ENCODE data around the gene ISOC2. TPM values are rescaled to one million over a fixed set of nuclear protein-coding genes. Genes with fewer than 3 reads are reported as not detected.

The ISOC2 gene
- total RNA-seq, 1 donor from 2014 or later, result 58.7 TPM

DNA sequence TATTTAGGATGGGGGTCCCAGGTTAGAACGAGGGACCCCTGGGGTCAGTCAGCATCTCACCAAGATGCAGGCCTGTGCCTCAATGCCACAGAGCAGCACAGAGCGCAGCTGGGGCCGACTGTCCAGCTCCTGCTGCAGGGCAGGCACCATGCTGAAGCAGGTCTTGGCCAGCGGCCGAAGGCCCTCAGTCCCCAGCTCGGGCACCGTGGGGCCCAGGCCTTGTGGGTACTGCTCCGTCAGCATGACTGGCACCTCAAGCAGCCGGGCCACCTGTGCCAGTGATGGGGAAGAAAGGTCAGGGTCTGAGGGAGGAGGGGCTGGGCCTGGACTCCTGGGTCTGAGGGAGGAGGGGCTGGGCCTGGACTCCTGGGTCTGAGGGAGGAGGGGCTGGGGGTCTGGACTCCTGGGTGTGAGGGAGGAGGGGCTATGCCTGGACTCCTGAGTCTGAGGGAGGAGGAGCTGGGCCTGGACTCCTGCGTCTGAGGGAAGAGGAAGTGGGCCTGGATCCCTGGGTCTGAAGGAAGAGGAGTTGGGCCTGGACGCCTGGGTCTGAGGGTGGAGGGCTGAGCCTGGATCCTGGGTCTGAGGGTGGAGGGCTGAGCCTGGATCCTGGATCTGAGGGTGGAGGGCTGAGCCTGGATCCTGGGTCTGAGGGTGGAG, 5.7 kb downstream of the ISOC2 start:
- no peak overlapping the region for H3K4me3 ChIP-seq (ENCODE audit: low read depth, low read length)
- no peak for TF ChIP-seq CTCF (conservative IDR thresholded peaks at IDR 0.05; ENCODE audit: low read depth, low read length)

DNA sequence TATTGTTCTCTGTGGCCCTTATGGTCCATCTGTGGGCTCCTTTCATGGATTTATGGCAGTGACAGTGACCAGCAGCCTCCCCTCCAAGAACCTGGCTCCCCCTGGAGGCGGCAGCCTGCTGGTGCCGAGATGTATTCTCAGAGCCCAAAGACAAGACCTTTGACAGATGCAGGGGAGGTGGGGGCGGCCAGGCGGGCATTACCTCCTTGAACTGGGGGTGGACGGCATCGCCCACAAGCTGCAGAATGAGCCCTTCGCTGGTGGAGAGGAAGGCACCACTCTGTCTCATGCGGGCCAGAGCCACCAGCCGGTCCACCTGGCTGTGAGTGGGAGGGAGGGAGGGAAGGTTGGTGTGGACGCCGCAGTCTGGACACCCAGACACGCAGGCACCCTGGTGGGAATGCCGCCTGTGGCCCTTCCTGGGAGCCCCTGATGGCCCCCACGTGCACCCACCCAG, 6.6 kb downstream of the ISOC2 start:
- peak; percentile 79 for TF ChIP-seq CTCF (conservative IDR thresholded peaks at IDR 0.05; ENCODE audit: low read depth, low read length)
- H3K4me3 ChIP-seq (ENCODE audit: low read depth, low read length), result no peak overlapping the region
- DNase-seq (ENCODE audit: low read depth), result no peak

More for the DNA sequence above, 5.7 kb downstream of the ISOC2 start:
- no peak for DNase-seq (ENCODE audit: low read depth)

DNA sequence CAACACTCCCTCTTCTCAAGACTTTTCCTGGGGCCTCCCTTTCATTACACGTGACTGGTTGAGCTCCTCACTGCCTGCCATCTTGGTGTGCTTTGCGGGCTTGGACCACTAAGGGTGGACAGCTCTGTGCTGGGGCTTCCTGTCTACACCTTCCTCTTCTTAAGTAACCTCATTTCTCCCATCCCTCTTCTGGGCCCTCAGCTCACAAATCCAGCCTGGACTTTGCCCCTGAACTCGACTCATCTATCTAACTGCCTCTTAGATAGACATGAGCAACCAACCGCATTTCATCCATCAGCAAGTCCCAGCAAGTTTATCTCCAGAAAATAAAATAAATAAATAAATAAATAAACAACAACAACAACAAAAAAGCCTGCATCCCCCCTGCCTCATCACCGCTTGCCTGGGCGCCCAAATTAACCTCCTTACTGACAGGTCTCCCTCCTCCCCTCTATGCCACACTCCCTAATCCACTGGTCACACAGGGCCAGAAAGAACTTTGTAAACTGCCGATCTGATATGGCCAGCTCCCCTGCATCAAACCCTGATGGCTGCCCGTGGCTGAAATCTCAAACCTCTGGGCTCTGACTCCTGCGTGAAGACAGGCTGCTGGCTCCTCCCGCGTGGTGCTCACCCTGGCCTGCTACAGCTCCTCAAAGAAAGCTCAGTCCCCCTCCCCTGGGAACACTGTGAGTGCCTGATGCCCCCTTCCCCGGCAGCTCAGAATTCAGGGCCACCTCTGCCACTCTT, 7.8 kb downstream of the ISOC2 start:
- no peak for TF ChIP-seq CTCF (conservative IDR thresholded peaks at IDR 0.05; ENCODE audit: low read depth, low read length)
- no peak for DNase-seq (ENCODE audit: low read depth)
- H3K4me3 ChIP-seq (ENCODE audit: low read depth, low read length), result no peak overlapping the region

DNA sequence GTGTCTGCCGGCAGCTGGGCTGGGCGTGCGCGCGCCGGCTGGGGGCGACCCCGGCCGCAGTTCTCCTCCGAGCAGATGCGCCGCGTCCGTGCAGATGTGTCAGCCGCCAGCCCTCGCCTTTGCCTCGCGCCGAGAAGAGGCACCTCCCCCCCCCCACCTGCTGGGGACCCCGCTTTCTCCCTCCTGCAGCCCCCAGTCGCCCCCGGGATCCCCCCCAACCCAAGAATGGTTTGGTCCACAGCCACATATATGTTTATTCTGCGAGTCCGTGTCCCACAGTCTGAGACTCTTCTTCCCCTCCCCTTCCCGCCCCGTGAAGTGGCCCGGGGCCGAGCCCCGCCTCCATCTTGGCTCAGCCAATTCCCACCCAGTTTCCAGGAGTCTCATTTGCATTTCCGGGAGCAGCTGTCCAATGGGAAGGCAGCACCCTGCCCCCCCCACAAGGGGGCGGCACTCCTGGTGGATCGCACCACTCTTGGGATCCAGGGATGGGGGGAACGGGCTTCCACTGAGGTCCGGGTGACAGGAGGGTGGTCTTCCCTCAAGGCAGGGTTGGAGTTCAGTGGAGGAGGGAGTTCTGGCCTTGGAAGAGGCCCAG, 8.6 kb downstream of the ISOC2 start:
- DNase-seq (ENCODE audit: low read depth), result no peak
- no peak for TF ChIP-seq CTCF (conservative IDR thresholded peaks at IDR 0.05; ENCODE audit: low read depth, low read length)

DNA sequence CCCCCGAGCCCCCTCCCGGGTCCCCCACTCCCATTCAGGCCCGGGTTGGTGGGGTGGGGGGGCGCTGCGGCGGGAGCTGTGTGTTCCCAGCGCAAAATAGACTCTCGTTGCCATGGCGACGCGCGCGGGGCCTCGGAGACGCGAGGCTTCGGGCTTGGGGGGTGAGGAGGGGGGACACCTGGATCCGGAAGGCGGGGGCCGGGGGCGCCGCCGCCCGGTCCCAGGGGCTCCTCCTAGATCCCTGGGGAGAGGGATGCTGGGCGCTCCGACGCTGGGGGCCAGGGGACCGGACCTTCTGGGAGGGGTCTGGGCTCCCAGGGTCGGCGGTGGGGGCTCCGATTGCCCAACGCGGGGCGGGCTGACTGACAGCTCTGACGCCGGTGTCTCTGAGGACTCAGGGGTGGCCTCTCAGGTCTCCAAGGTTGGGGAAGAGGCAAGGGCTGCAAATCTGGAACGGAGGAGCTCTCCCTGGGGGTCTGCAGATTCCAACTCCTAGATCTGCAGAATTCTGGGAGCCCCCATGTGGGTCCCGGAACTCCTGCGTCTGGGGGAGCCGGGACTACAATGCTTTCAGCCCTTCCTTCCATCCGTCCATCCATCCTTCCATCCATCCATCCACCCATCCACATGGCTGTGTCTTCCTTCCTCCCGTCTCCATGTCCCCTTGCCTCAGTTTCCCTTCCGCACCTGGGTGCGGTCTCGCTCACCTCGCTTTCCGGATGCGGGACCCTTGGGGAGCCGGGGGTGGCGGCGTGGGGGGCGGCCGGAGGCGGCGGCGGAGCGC, 9.3 kb downstream of the ISOC2 start:
- no peak for TF ChIP-seq CTCF (conservative IDR thresholded peaks at IDR 0.05; ENCODE audit: low read depth, low read length)
- H3K4me3 ChIP-seq (ENCODE audit: low read depth, low read length), result no peak overlapping the region
- DNase-seq (ENCODE audit: low read depth), result no peak

More for the DNA sequence above, 8.6 kb downstream of the ISOC2 start:
- H3K4me3 ChIP-seq (ENCODE audit: low read depth, low read length), result no peak overlapping the region

- TF ChIP-seq CTCF (conservative IDR thresholded peaks at IDR 0.05; ENCODE audit: low read depth, low read length), result no peak
- H3K4me3 ChIP-seq (ENCODE audit: low read depth, low read length), result no peak overlapping the region
Measured at GRCh38 chr19:55451163-55451964, 10.1 kb downstream of the ISOC2 start.

More at GRCh38 chr19:55451163-55451964, 10.1 kb downstream of the ISOC2 start:
- no peak for DNase-seq (ENCODE audit: low read depth)
